AG04449 (cell line): ENCODE data around the gene ARMC6.
"Not testable (repeated sequence)": the region's sequence is repeated elsewhere in the genome, so short reads cannot be mapped to it uniquely, and the experiment has no call there.

Source experiments
- CTCF ChIA-PET: fragments of 350-600 bp; formaldehyde crosslinking; extraction: SDS; loops from one replicate; lab custom pipeline; 2021; ENCODE audit warnings: antibody characterized with exemption; lab: Yijun Ruan, JAX
- POLR2A ChIA-PET: fragments of 400-600, 350-600 bp; formaldehyde crosslinking; extraction: SDS; loops from one replicate; lab custom pipeline; 2020; ENCODE audit warnings: antibody characterized with exemption, inconsistent platforms; lab: Yijun Ruan, JAX
- DNase-seq: peaks from one replicate; pipeline ENCODE4 v3.0.0-alpha.2; 2010; ENCODE audit warnings: low read depth, low spot score
- H3K4me3 ChIP-seq: 2 replicates; pipeline ENCODE4 v1.5.1; 2011; ENCODE audit warnings: low read depth, mild to moderate bottlenecking, control low read depth, low read length
- TF ChIP-seq, protein P1 (sequence below): IDR thresholded peaks from one replicate; pipeline ENCODE4 v1.5.1; 2011; ENCODE audit warnings: mild to moderate bottlenecking, moderate library complexity, low read length, control low read depth, inconsistent platforms; ENCODE audit not compliant: insufficient read depth; ENCODE audit errors: missing control alignments

The ARMC6 gene

GRCh38 chr19:19006213-19006612 is 27.2 kb upstream of the ARMC6 start:
- TF ChIP-seq, protein P1, sequence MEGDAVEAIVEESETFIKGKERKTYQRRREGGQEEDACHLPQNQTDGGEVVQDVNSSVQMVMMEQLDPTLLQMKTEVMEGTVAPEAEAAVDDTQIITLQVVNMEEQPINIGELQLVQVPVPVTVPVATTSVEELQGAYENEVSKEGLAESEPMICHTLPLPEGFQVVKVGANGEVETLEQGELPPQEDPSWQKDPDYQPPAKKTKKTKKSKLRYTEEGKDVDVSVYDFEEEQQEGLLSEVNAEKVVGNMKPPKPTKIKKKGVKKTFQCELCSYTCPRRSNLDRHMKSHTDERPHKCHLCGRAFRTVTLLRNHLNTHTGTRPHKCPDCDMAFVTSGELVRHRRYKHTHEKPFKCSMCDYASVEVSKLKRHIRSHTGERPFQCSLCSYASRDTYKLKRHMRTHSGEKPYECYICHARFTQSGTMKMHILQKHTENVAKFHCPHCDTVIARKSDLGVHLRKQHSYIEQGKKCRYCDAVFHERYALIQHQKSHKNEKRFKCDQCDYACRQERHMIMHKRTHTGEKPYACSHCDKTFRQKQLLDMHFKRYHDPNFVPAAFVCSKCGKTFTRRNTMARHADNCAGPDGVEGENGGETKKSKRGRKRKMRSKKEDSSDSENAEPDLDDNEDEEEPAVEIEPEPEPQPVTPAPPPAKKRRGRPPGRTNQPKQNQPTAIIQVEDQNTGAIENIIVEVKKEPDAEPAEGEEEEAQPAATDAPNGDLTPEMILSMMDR, result no peak
- no peak overlapping the region for H3K4me3 ChIP-seq
- no peak for DNase-seq
- POLR2A ChIA-PET, result interaction anchor here (0.6 kb wide), 1 partner anchor 345 kb away, joined by 3 read pairs; no protein-coding TSS in a partner anchor
- CTCF ChIA-PET, result interaction anchor here (1.9 to 3.2 kb wide), 2 partner anchors 11 to 19 kb away, joined by 4 to 15 read pairs; no protein-coding TSS in a partner anchor

- CTCF ChIA-PET, result interaction anchor here (1.5 to 1.7 kb wide), 2 partner anchors 9 to 23 kb away, joined by 6 to 8 read pairs; no protein-coding TSS in a partner anchor
- TF ChIP-seq, protein P1, result no peak
- H3K4me3 ChIP-seq, result no peak overlapping the region
- POLR2A ChIA-PET, result no interaction called here
- no peak for DNase-seq
Observed at GRCh38 chr19:19009951-19010350, 23.5 kb upstream of the ARMC6 start.

DNA sequence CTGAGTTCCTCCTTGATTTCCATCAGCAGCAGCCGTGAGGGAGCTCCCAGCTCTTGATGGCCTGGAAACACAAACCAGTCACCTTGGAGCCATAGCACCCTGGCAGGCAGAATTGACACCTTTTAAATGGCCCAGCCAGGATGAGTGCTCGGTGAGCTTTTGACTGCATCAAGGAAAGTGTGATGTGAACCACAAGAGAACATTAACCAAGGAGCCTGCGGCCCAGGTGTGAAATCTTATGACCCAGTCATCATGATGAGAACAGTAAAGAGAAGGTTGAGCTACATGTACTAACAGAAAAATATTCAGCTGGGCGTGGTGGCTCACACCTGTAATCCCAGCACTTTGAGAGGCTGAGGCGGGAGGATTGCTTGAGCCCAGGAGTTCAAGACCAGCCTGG is 22.9 kb upstream of the ARMC6 start:
- H3K4me3 ChIP-seq, result no peak overlapping the region
- ChIA-PET POLR2A (no interaction called here), CTCF (interaction anchor here (1.5 to 1.9 kb wide), 3 partner anchors 8 to 23 kb away, joined by 4 to 8 read pairs (median 6); no protein-coding TSS in a partner anchor)
- TF ChIP-seq, protein P1, result no peak
- no peak for DNase-seq

DNA sequence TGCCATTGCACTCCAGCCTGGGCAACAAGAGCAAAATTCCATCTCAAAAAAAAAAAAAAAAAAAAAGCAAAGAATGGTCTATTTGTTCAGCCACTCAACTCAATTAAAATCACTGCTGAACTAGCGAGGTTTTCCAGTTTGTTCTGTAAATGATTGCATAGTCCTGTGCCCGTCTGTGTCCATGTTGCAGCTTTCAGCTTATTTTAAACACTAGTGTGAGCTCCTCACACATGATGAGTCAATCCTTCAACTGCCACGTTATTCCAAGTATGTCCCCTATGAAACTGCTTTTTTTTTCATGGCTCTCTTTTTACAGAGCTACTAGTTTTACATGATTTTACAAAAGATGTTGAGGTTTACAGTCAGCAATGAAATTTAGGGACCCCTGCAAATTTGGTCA is 12.3 kb upstream of the ARMC6 start:
- ChIA-PET POLR2A (no interaction called here), CTCF (interaction anchor here (0.7 to 1.8 kb wide), 9 partner anchors 8 to 512 kb away, joined by 3 to 6 read pairs (median 3); no protein-coding TSS in a partner anchor)
- TF ChIP-seq, protein P1, result no peak
- no peak overlapping the region for H3K4me3 ChIP-seq
- no peak for DNase-seq

GRCh38 chr19:19022380-19022961 is 10.9 kb upstream of the ARMC6 start:
- POLR2A ChIA-PET, result no interaction called here
- H3K4me3 ChIP-seq, result no peak overlapping the region
- no peak for DNase-seq
- CTCF ChIA-PET, result interaction anchor here (0.9 to 1.3 kb wide), 2 partner anchors 10 kb away, joined by 3 read pairs; no protein-coding TSS in a partner anchor
- TF ChIP-seq, protein P1, result no peak

GRCh38 chr19:19023376-19023775 is 10.0 kb upstream of the ARMC6 start:
- H3K4me3 ChIP-seq, DNase-seq, POLR2A ChIA-PET: not testable (repeated sequence)
- CTCF ChIA-PET, result interaction anchor here (1.3 kb wide), 1 partner anchor 9 kb away, joined by 3 read pairs; no protein-coding TSS in a partner anchor

DNA sequence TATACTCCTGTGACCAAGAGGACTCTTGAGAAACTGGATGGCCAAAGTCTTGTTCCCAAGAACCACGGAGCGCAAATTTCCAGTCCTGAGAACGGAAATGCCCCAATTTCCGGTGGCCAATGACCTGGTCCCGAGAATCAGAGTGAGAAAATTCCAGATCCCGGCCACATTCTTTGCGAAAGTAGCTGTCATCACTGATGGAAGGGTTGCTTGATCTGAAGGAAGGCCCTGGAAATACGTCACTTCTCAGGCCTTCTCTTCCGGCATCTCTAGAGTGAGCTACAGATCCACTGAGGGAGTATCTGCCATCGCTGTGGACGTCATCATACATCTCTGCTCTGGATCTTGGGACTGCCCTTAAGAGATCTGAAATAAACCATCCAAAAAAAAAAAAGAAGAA is 7.5 kb upstream of the ARMC6 start:
- no peak for DNase-seq
- CTCF ChIA-PET, result interaction anchor here (1.2 kb wide), 1 partner anchor 30 kb away, joined by 3 read pairs; no protein-coding TSS in a partner anchor

More for the DNA sequence above, 7.5 kb upstream of the ARMC6 start:
- H3K4me3 ChIP-seq, result no peak overlapping the region
- TF ChIP-seq, protein P1, result no peak
- POLR2A ChIA-PET, result no interaction called here
